Left renal pelvis (tissue), 4 donors: Measurements from ENCODE around the gene RNASEH2B. TPM values are rescaled to one million over a fixed set of nuclear protein-coding genes. Genes with fewer than 3 reads are reported as not detected.

Experiments
- DNase-seq, 4 donors: peaks; one replicate each; pipeline ENCODE4 v3.0.0-alpha.2; 2013; ENCODE audit warnings: low read depth in 4 of 4, low spot score in 3 of 4
- polyA plus RNA-seq, 4 donors: library from polyadenylated mRNA; unstranded; fragments of 120-200 nt; gene quantifications; one replicate each; pipeline ENCODE4 v1.2.1, GENCODE V29; 2013; ENCODE audit not compliant: insufficient read length in 4 of 4

Gene RNASEH2B
- polyA plus RNA-seq, 4 donors, result 47.6 to 67.5 (median 52.5) TPM

DNA sequence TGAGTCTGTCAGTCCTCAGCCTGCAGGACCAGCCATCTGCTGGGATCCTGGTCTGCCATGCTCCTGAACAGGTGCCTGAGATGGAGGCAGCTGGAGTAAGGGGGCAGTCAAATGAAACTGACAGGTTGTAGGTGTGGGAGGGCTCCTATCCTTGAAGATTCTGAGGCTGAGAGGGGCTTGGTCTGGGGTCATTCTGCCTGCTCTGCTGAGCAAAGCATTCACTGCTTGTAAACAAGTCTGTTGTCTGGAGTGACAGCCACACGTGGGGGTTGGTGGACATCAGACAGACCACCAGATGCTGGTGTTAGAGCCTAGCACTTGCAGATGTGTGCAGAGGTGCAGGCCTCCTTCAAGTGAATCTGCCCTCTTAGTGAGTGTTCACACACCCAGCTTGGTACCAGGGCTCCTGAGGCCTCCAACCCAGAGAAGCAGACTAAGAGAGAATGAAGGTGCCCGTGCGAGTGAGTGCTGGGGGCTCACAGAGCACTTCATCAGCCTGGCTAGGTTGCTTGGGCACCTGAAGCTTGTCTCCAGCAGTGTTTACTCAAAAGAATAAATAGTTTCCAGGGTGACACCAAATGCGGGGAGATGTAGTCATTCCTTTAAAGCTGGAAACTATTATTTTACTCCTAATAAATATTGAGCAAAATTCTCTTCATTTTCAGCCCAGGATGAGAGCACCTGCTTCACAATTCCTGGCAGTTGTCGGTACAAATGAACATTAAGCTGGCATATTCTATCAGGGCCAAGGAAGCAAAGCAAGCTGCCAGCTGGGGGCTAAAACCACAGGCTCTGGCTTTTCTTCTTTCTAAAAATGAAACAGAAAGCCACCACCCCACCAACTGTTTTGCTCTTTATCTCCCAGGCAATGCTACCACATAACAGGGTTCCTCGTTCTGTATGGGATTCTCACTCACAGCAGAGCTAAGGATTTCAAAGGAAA is 82.3 kb downstream of the RNASEH2B start:
- DNase-seq, result no peak

DNA sequence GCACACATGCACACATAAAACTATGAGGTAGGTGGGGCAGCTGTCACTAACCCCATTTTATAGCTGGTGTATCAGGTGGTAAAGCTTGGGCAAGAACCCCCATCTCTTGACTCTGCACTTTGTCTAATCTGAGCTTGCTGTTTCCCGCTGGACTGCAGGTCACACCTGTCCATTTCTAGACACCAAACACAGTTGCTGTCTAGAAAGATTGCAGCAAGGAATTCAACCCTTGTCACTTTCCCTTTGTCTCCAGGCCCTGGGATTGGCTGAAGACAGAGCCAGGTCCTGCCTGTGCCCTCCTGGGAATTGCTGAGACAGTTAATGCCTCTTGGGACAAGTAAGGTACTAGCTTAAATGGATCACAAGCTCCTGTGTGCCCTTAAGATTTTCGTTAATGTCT is 83.8 kb downstream of the RNASEH2B start:
- DNase-seq, result no peak

GRCh38 chr13:50993934-50994333 is 84.3 kb downstream of the RNASEH2B start:
- DNase-seq, result no peak

DNA sequence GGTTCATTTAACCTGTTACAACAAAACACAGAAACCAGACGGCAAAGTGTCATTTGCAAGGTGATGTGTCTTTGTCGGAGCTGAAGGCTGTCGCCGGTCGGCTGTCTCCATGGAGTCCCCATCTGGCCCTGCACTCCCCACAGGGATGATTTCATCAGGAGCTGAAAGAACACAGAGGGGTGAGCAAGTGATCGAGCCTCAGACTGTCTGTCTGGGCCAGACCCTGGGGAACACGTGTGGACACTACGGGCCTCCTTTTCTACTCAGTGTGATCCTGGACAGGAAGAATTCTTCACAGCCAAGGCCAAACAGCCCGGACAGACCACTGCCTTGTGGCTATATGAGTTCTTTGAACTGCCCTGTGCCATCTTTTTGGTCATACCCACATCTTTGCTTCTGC is 85.1 kb downstream of the RNASEH2B start:
- DNase-seq, result no peak

GRCh38 chr13:50995854-50996253 is 86.3 kb downstream of the RNASEH2B start:
- DNase-seq, result no peak

DNA sequence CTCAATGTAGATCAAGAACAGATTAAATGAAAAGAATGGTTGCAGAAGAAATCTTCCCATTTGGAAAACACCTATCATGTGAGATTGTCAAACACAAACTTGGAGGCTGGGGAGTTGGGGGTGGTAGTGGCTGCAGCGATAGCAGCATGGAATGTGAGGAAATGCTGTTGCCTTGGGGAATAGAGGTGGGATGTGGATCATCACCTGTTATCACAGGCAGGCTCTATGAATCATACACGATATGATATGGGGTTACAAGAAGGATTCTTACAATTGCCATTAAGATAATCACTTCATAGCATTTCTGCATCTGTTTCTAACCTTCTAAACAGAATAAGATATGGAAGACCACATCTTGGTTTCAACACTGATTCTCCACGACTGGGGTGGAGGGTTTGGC is 88.7 kb downstream of the RNASEH2B start:
- DNase-seq, result no peak

DNA sequence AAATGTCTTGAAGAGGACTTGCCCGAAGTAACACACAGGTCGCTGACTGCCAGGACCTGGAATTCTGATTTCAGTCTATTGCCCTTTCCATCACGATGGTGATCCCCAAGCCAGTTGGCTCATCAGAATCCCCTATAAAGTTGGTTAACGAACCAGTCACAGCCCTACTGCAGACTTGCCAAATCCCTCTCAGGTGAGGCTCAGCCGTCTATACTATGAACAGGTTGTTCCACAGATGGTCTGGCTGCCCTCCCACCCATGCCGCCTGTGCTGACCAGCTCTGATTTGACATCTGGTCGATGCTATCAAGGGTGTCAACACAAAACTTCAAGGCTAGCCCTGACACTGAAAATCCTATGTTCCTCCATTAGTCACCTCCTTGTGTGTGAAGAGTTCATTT is 90.0 kb downstream of the RNASEH2B start:
- DNase-seq, result no peak

DNA sequence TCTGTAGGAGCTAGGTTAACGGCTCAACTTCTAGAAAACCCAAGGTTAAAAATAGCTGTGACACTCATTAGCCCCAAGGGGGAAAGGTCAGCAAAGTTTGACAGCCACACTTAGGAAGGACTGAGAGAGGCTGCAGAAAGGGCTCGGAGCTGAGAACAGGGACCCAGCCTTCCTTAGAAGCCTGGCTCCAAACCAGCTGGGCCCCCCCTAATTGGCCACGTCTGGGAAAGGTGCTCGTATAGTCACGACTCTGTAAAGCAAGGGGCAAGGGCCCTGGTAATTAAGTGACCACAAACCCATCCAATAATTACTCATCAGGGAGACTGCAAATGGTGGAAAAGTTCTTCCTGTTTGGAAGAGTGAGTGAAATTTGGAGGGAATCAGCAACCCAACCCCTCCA is 90.5 kb downstream of the RNASEH2B start:
- no peak for DNase-seq

GRCh38 chr13:51000571-51001260 is 91.1 kb downstream of the RNASEH2B start:
- no peak for DNase-seq

DNA sequence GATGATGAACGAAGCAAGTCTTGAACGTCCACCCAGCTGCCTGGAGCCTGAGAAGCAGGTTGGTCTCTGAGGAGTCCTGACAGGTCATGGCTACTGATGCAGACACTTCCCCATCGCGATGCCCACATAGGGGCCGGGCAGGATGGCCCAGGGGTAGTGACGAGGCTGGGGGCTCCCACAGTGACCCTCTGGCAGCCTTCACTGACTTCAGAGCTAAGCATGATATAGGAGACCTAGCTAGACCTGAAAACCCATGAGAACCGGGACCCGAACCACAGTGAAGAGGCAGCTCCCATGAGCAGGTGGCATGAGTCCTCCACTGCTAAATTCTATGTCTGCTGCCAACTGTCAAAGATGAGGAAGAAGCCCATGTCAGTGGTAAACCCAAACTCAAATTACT is 91.7 kb downstream of the RNASEH2B start:
- DNase-seq, result no peak

GRCh38 chr13:51002736-51003135 is 93.1 kb downstream of the RNASEH2B start:
- DNase-seq, result no peak

DNA sequence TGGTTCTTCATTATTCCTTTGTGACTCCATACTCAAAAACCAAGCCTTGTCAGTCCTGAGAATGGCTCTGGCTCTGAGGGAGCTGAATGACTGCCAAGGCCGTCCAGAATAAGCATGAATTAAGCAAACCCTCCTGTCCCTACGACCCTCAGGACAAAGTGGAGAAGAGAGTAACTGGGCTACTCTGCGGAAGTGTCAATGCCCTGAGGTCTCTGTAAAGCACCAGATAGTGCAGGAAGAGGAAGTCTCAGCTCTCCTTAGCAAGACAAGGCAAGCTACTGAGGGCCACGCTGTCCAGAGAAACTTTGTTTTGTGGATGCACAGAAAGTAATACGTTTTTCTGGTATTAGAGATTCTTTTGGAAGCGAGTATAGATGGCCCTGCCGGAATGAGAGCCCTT is 94.1 kb downstream of the RNASEH2B start:
- no peak for DNase-seq

GRCh38 chr13:51004111-51004865 is 94.7 kb downstream of the RNASEH2B start:
- DNase-seq, result no peak

DNA sequence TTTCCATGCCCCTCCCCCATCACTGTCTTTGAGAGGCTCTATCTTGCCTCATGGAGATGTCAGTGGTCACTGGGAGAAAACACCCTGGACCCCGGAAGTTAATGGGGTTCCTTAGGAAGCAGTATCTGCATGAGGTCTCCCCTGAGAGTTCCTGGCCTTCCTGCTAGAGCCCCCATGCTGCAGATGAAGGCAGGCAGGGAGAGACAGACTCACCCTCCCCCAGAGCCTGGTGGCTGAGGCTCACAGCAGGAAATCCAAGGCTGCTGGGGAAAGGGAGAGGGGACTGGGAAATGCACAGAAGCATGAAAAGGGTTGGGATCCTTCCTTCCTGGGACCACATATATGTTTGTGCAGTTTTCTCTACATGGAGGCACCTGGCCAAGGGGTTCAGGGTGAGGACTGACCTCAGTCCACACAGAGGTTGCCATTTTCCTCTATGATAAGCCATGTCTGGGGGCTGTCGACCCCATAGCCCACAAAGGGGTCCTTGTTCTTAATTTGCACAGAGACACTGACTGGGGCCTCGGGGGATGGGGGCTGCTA is 95.4 kb downstream of the RNASEH2B start:
- DNase-seq, result no peak

- no peak for DNase-seq
Observed at GRCh38 chr13:51005566-51005965, 96.0 kb downstream of the RNASEH2B start.

Other genes starting within 250 kb of the RNASEH2B start
- 1 to 10 TPM; 1.3 to 1.7 (median 1.6) TPM for gene DLEU7, start 66.1 kb upstream of the RNASEH2B start, polyA plus RNA-seq
- gene C13orf42, start 201.5 kb downstream of the RNASEH2B start, polyA plus RNA-seq, result under 1 TPM; 0.19 to 0.29 (median 0.22) TPM